ENCODE results near the gene PTPRM. TPM values are rescaled to one million over a fixed set of nuclear protein-coding genes. Genes with fewer than 3 reads are reported as not detected.

Gene PTPRM
- total RNA-seq, 1 donor = 84.7 TPM

DNA sequence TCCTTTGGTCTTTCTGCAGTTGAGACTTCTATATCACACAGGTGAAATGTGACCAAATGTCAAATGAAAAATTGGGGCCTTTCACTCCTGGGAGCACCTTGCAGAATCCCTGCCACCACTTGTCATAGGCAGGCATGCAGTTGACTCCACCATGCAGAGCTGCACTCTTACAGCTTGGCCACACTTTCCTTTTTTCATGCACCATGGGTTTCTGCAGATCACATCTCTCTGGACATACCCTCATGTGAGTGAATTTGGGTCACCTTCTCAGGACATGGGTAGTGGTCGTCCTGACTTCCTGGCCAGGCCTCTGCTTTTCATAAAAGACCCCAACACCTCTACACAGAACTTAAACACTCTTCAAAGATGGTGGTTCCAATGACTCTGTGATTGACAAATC is 887.0 kb downstream of the PTPRM start:
- H3K27me3 ChIP-seq (ENCODE audit: insufficient read depth, low read length) = no peaks in the 10 kb centered on the region
- H2AFZ ChIP-seq (ENCODE audit: low read length) = no peak overlapping the region
- H3K4me2 ChIP-seq (ENCODE audit: insufficient read depth, low read length) = no peak overlapping the region
- no peaks in the 10 kb centered on the region for H4K20me1 ChIP-seq (ENCODE audit: insufficient read depth, low read length)
- H3K9me3 ChIP-seq (ENCODE audit: low read depth, low read length) = no peaks in the 10 kb centered on the region
- no peak for DNase-seq (ENCODE audit: insufficient read length, low spot score, missing footprints)
- H3K36me3 ChIP-seq (ENCODE audit: insufficient read depth, low read length) = no peaks in the 10 kb centered on the region
- H3K79me2 ChIP-seq (ENCODE audit: insufficient read depth, low read length) = no peaks in the 10 kb centered on the region
- no peak overlapping the region for H3K27ac ChIP-seq (ENCODE audit: low read depth, low read length)
- TF ChIP-seq, protein P1, sequence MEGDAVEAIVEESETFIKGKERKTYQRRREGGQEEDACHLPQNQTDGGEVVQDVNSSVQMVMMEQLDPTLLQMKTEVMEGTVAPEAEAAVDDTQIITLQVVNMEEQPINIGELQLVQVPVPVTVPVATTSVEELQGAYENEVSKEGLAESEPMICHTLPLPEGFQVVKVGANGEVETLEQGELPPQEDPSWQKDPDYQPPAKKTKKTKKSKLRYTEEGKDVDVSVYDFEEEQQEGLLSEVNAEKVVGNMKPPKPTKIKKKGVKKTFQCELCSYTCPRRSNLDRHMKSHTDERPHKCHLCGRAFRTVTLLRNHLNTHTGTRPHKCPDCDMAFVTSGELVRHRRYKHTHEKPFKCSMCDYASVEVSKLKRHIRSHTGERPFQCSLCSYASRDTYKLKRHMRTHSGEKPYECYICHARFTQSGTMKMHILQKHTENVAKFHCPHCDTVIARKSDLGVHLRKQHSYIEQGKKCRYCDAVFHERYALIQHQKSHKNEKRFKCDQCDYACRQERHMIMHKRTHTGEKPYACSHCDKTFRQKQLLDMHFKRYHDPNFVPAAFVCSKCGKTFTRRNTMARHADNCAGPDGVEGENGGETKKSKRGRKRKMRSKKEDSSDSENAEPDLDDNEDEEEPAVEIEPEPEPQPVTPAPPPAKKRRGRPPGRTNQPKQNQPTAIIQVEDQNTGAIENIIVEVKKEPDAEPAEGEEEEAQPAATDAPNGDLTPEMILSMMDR (IDR thresholded peaks at IDR 0.05; ENCODE audit: extremely low read depth, low read depth, low read length) = no peak
- H3K4me1 ChIP-seq (ENCODE audit: insufficient read depth, low read length) = no peaks in the 10 kb centered on the region
- no peak overlapping the region for H3K4me3 ChIP-seq (ENCODE audit: insufficient read depth, low read length)

DNA sequence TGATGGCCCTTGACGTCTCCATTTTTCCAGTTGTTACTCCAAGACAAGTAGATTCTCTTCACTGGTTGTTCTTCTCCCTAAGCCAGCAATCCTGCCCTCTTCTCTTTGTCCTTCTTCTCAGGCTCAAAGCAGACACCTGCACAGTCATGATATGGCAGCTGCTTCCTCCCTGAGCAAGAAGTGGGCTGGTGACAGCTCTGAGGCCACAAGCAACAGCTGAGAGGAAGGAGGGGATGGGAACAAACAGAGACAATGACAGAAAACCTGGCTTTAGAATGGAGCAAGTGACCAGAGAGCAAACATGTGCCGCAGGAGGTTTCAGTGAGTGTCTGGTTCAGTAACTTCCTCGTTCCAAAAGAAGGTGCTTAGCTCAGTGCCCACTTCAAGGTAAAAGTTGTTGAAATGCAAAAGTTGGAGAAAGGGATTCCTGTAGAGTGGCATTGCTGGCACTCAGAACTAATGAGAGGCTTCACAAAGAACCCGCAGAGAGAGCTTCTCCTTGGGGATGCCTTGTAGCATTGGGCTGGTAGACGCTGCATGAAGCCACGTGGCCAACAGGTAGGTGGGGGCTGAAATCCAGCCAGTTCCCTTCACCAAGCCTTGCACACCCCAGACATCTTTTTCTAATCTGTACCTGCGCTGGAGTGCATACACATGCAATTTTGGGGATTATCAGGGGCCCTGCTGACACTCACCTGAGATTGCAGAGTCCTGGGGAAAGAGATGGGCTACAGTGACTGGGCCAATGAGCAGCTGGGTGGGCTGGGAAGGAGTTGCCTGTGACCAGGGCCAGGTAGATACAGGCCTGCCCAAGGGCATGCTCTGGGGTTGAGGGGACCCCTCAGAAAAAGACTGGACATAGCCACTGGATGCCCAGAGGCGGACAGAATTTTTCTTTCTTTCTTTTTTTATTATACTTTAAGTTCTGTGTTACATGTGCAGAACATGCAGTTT is 888.8 kb downstream of the PTPRM start:
- no peaks in the 10 kb centered on the region for H3K79me2 ChIP-seq (ENCODE audit: insufficient read depth, low read length)
- no peaks in the 10 kb centered on the region for H3K9me3 ChIP-seq (ENCODE audit: low read depth, low read length)
- H3K27ac ChIP-seq (ENCODE audit: low read depth, low read length) = no peak overlapping the region
- no peak overlapping the region for H2AFZ ChIP-seq (ENCODE audit: low read length)
- TF ChIP-seq, protein P1 (IDR thresholded peaks at IDR 0.05; ENCODE audit: extremely low read depth, low read depth, low read length) = no peak
- no peaks in the 10 kb centered on the region for H4K20me1 ChIP-seq (ENCODE audit: insufficient read depth, low read length)
- H3K36me3 ChIP-seq (ENCODE audit: insufficient read depth, low read length) = no peaks in the 10 kb centered on the region
- H3K27me3 ChIP-seq (ENCODE audit: insufficient read depth, low read length) = no peaks in the 10 kb centered on the region
- DNase-seq (ENCODE audit: insufficient read length, low spot score, missing footprints) = no peak
- no peak overlapping the region for H3K4me3 ChIP-seq (ENCODE audit: insufficient read depth, low read length)
- no peak overlapping the region for H3K4me2 ChIP-seq (ENCODE audit: insufficient read depth, low read length)
- H3K4me1 ChIP-seq (ENCODE audit: insufficient read depth, low read length) = no peaks in the 10 kb centered on the region

Small RNAs within 50 kb of the gene (small RNA-seq; reads per million reads assigned to genes)
- not detected for gene AP001094.1
- not detected for gene RF00012

Measured in osteoblast (primary cell).